Right cardiac atrium (tissue), 5 donors: ENCODE measurements around the gene PLSCR2. TPM values are rescaled to one million over a fixed set of nuclear protein-coding genes. Genes with fewer than 3 reads are reported as not detected.
"Not testable (repeated sequence)": the region's sequence is repeated elsewhere in the genome, so short reads cannot be mapped to it uniquely, and the experiment has no call there.

Experiments used
- ATAC-seq, 2 donors: fragments of 200-7000 bp; cut with Tn5 transposase; one replicate each; pipeline versions ENCODE4 v1.8.0 to v1.9.1; 2020; ENCODE audit warnings: moderate library complexity in 2 of 2, mild to moderate bottlenecking in 1 of 2
- DNase-seq, 3 donors: peaks; one replicate each; pipeline ENCODE4 v3.0.0-alpha.2; 2020
- H3K27ac ChIP-seq: one replicate; pipeline ENCODE4 v1.5.1; 2013; ENCODE audit warnings: mild to moderate bottlenecking, low read length, control low read depth, moderate library complexity
- H3K27me3 ChIP-seq: one replicate; pipeline ENCODE4 v1.6.1; 2013; ENCODE audit not compliant: control insufficient read depth, insufficient read depth
- H3K4me1 ChIP-seq: one replicate; pipeline ENCODE4 v1.6.1; 2013; ENCODE audit warnings: low read length; ENCODE audit not compliant: control insufficient read depth, insufficient read depth
- H3K4me3 ChIP-seq: one replicate; pipeline ENCODE4 v1.5.1; 2013; ENCODE audit warnings: low read length, control low read depth
- H3K9me3 ChIP-seq: one replicate; pipeline ENCODE4 v1.6.1; 2013; ENCODE audit warnings: low read length; ENCODE audit not compliant: control insufficient read depth
- WGBS: extraction: QIAGEN DNeasy Blood & Tissue Kit; methylation state at CpG from one replicate; pipeline ENCODE4 v1.1.7; 2013; 5-methylcytosine and 5-hydroxymethylcytosine counted together
- intact Hi-C, 4 donors: fragments of 100-400 bp; cut with DNase I; formaldehyde crosslinking; loops; one replicate each; pipeline versions ENCODE4 v1.11.0 to v1.14.0; 2022 to 2023
- polyA plus RNA-seq: library from polyadenylated mRNA; stranded (reverse); fragments of 200-250 nt; gene quantifications from one replicate; pipeline ENCODE4 v1.2.3, GENCODE V29; 2013
- total RNA-seq, 4 donors: library from RNA; stranded (reverse); fragmentation: NEBNext Ultra II Directional; extraction: Animal tissue kit (Norgen Biotek cat#: 25700); gene quantifications; one replicate each; pipeline ENCODE4 v1.2.1, GENCODE V29; 2021
- donor health status: healthy with polysubstance abuse.
- donor health status: DM: no; HTN: yes; CAD: no.
- donor health status: DM: no; HTN: no; CAD: no.
- donor health status: DM: no; HTN: yes; CAD: no; lungs with severe emphysema.
- donor health status: DM: yes; HTN: yes; CAD: no.

Gene PLSCR2
- total and polyA plus RNA-seq, 5 donors, result 0.23 TPM; not detected in 4

- H3K9me3 ChIP-seq, result no peaks in the 10 kb centered on the region
- H3K4me1 ChIP-seq, result no peaks in the 10 kb centered on the region
- ATAC-seq (no peak), DNase-seq (no peak)
- intact Hi-C loops, result no loop called here
- no peak overlapping the region for H3K4me3 ChIP-seq
- H3K27ac ChIP-seq, result no peak overlapping the region
- no peaks in the 10 kb centered on the region for H3K27me3 ChIP-seq
- 92% methylated on average over 1 of the region's 1 CpG for WGBS
These were observed 33.6 kb upstream of the PLSCR2 start for GRCh38 chr3:146502887-146503460.

- no peaks in the 10 kb centered on the region for H3K4me1 ChIP-seq
- no peaks in the 10 kb centered on the region for H3K9me3 ChIP-seq
- intact Hi-C loops, result no loop called here
- H3K4me3 ChIP-seq, result no peak overlapping the region
- no peaks in the 10 kb centered on the region for H3K27me3 ChIP-seq
- ATAC-seq (no peak), DNase-seq (no peak)
- no peak overlapping the region for H3K27ac ChIP-seq
These were observed 32.4 kb upstream of the PLSCR2 start for GRCh38 chr3:146501752-146502151.

GRCh38 chr3:146499701-146500100 lies 30.3 kb upstream of the PLSCR2 start:
- intact Hi-C loops, result no loop called here
- WGBS, result 83% methylated on average over 1 of the region's 1 CpG

GRCh38 chr3:146498002-146498736 lies 28.8 kb upstream of the PLSCR2 start:
- H3K4me1 ChIP-seq, result no peaks in the 10 kb centered on the region
- no peaks in the 10 kb centered on the region for H3K9me3 ChIP-seq
- no peak for DNase-seq
- no peak for ATAC-seq
- no peaks in the 10 kb centered on the region for H3K27me3 ChIP-seq
- H3K27ac ChIP-seq, result no peak overlapping the region
- intact Hi-C loops, result no loop called here
- 90% methylated on average over 13 of the region's 13 CpGs for WGBS
- H3K4me3 ChIP-seq, result no peak overlapping the region

More at GRCh38 chr3:146499701-146500100, 30.3 kb upstream of the PLSCR2 start:
- Histone ChIP-seq H3K4me1 (no peaks in the 10 kb centered on the region), H3K9me3 (no peaks in the 10 kb centered on the region), H3K27me3 (no peaks in the 10 kb centered on the region), H3K27ac (no peak overlapping the region), H3K4me3 (no peak overlapping the region)
- DNase-seq (no peak), ATAC-seq (no peak)

GRCh38 chr3:146497145-146497843 lies 27.9 kb upstream of the PLSCR2 start:
- H3K4me3 ChIP-seq, intact Hi-C loops, H3K4me1 ChIP-seq, H3K9me3 ChIP-seq, ATAC-seq, H3K27me3 ChIP-seq, H3K27ac ChIP-seq: not testable (repeated sequence)
- 95% methylated on average over 28 of the region's 28 CpGs for WGBS
- peak in 2 of 3 donors; percentile 33 to 50 for DNase-seq

- ATAC-seq (peak; percentile 32 to 33), DNase-seq (no peak)
- WGBS, result 61% methylated on average over 1 of the region's 1 CpG
- intact Hi-C loops, result no loop called here
- Histone ChIP-seq H3K4me3 (no peak overlapping the region), H3K27ac (no peak overlapping the region), H3K27me3 (no peaks in the 10 kb centered on the region), H3K9me3 (no peaks in the 10 kb centered on the region), H3K4me1 (no peaks in the 10 kb centered on the region)
These were observed 27.4 kb upstream of the PLSCR2 start for GRCh38 chr3:146496726-146497125.

- Histone ChIP-seq H3K27ac (no peak overlapping the region), H3K4me1 (no peaks in the 10 kb centered on the region), H3K27me3 (no peaks in the 10 kb centered on the region), H3K9me3 (no peaks in the 10 kb centered on the region), H3K4me3 (no peak overlapping the region)
- intact Hi-C loops, result no loop called here
- no peak for DNase-seq
- 51% methylated on average over 1 of the region's 1 CpG for WGBS
- no peak for ATAC-seq
These were observed 26.9 kb upstream of the PLSCR2 start for GRCh38 chr3:146496251-146496650.

- WGBS, result 86% methylated on average over 2 of the region's 2 CpGs
- no peaks in the 10 kb centered on the region for H3K9me3 ChIP-seq
- no peak overlapping the region for H3K4me3 ChIP-seq
- H3K4me1 ChIP-seq, result no peaks in the 10 kb centered on the region
- DNase-seq, result no peak
- no peak overlapping the region for H3K27ac ChIP-seq
- H3K27me3 ChIP-seq, result no peaks in the 10 kb centered on the region
- ATAC-seq, result no peak
- intact Hi-C loops, result no loop called here
These were observed 24.4 kb upstream of the PLSCR2 start for GRCh38 chr3:146493761-146494160.

GRCh38 chr3:146493221-146493620 lies 23.9 kb upstream of the PLSCR2 start:
- intact Hi-C loops, result no loop called here
- DNase-seq, result no peak
- 76% methylated on average over 2 of the region's 2 CpGs for WGBS

GRCh38 chr3:146491303-146491702 lies 21.9 kb upstream of the PLSCR2 start:
- intact Hi-C loops, result no loop called here
- DNase-seq (no peak), ATAC-seq (no peak)
- no peak overlapping the region for H3K27ac ChIP-seq
- H3K4me1 ChIP-seq, result no peaks in the 10 kb centered on the region
- no peaks in the 10 kb centered on the region for H3K27me3 ChIP-seq
- no peaks in the 10 kb centered on the region for H3K9me3 ChIP-seq
- H3K4me3 ChIP-seq, result no peak overlapping the region
- 62% methylated on average over 2 of the region's 2 CpGs for WGBS

More at GRCh38 chr3:146493221-146493620, 23.9 kb upstream of the PLSCR2 start:
- Histone ChIP-seq H3K4me1 (no peaks in the 10 kb centered on the region), H3K4me3 (no peak overlapping the region), H3K27me3 (no peaks in the 10 kb centered on the region), H3K27ac (no peak overlapping the region), H3K9me3 (no peaks in the 10 kb centered on the region)
- no peak for ATAC-seq

- intact Hi-C loops, result no loop called here
- ATAC-seq (no peak), DNase-seq (no peak)
- no peaks in the 10 kb centered on the region for H3K27me3 ChIP-seq
- no peak overlapping the region for H3K4me3 ChIP-seq
- no peaks in the 10 kb centered on the region for H3K4me1 ChIP-seq
- H3K27ac ChIP-seq, result no peak overlapping the region
- H3K9me3 ChIP-seq, result no peaks in the 10 kb centered on the region
These were observed 15.9 kb upstream of the PLSCR2 start for GRCh38 chr3:146485297-146485696.
